CD8-positive, alpha-beta memory T cell (primary cell): ENCODE data around the gene SUPT3H. TPM values are rescaled to one million over a fixed set of nuclear protein-coding genes. Genes with fewer than 3 reads are reported as not detected.
"Not testable (repeated sequence)": the region's sequence is repeated elsewhere in the genome, so short reads cannot be mapped to it uniquely, and the experiment has no call there.

Source experiments
- CTCF ChIA-PET: fragments of 350-600 bp; sonication (Branson Sonifier 250); formaldehyde crosslinking; loops from one replicate; lab custom pipeline; 2021; ENCODE audit warnings: antibody characterized with exemption; lab: Charles Lee
- POLR2A ChIA-PET: fragments of 350-600 bp; sonication (Branson Sonifier 250); formaldehyde crosslinking; loops from one replicate; lab custom pipeline; 2021; ENCODE audit warnings: antibody characterized with exemption; lab: Charles Lee
- DNase-seq, 5 donors: peaks; one replicate each; pipeline versions ENCODE4 v3.0.0 to v3.0.0-alpha.2; 2020 to 2022; ENCODE audit warnings: mixed read lengths in 1 of 5
- H3K27ac ChIP-seq: one replicate; pipeline ENCODE4 v1.7.0; 2013; ENCODE audit warnings: low read depth, mild to moderate bottlenecking, low read length, moderate library complexity
- H3K27me3 ChIP-seq: 2 replicates; pipeline ENCODE4 v1.7.0; 2013; ENCODE audit warnings: low read length, mild to moderate bottlenecking; ENCODE audit not compliant: insufficient read depth, poor library complexity, severe bottlenecking
- H3K36me3 ChIP-seq: 2 replicates; pipeline ENCODE4 v1.7.0; 2013; ENCODE audit warnings: mild to moderate bottlenecking, low read length, moderate library complexity; ENCODE audit not compliant: insufficient read depth
- H3K4me1 ChIP-seq: 2 replicates; pipeline ENCODE4 v1.7.0; 2013; ENCODE audit warnings: mild to moderate bottlenecking, low read length, moderate library complexity; ENCODE audit not compliant: insufficient read depth
- H3K4me3 ChIP-seq: 2 replicates; pipeline ENCODE4 v1.7.0; 2013; ENCODE audit warnings: mild to moderate bottlenecking, low read length
- H3K9me3 ChIP-seq: 2 replicates; pipeline ENCODE4 v1.7.0; 2013; ENCODE audit warnings: mild to moderate bottlenecking, low read length
- H3K27ac Mint-ChIP-seq, 8 donors: one replicate each; pipeline ENCODE4 v1.8.0; 2020 to 2021; ENCODE audit warnings: mixed read lengths in 8 of 8, mild to moderate bottlenecking in 6 of 8, inconsistent platforms in 3 of 8, moderate library complexity in 3 of 8
- H3K27me3 Mint-ChIP-seq, 2 donors: one replicate each; pipeline ENCODE4 v1.8.0; 2020 to 2021; ENCODE audit warnings: mixed read lengths in 2 of 2, mild to moderate bottlenecking in 1 of 2, moderate library complexity in 1 of 2
- H3K36me3 Mint-ChIP-seq, 3 donors: one replicate each; pipeline ENCODE4 v1.8.0; 2020 to 2021; ENCODE audit warnings: mixed read lengths in 3 of 3, inconsistent platforms in 1 of 3, mild to moderate bottlenecking in 1 of 3
- H3K4me1 Mint-ChIP-seq, 3 donors: one replicate each; pipeline ENCODE4 v1.8.0; 2020 to 2021; ENCODE audit warnings: mixed read lengths in 3 of 3, inconsistent platforms in 1 of 3, mild to moderate bottlenecking in 1 of 3
- H3K4me3 Mint-ChIP-seq, 7 donors: one replicate each; pipeline ENCODE4 v1.8.0; 2020 to 2021; ENCODE audit warnings: mixed read lengths in 7 of 7, mild to moderate bottlenecking in 6 of 7, moderate library complexity in 4 of 7, inconsistent platforms in 2 of 7
- H3K9me3 Mint-ChIP-seq, 5 donors: one replicate each; pipeline ENCODE4 v1.8.0; 2020 to 2022; ENCODE audit warnings: mixed read lengths in 5 of 5, mild to moderate bottlenecking in 3 of 5, moderate library complexity in 2 of 5, inconsistent platforms in 1 of 5
- polyA plus RNA-seq: library from polyadenylated mRNA; unstranded; fragments of 300-500 nt; fragmentation: Illumina TruSeq; gene quantifications from one replicate; pipeline ENCODE4 v1.2.3, GENCODE V29; 2021
- total RNA-seq, 2 experiments: library from RNA; stranded (reverse); gene quantifications; one replicate each; pipeline ENCODE4 v1.2.3, GENCODE V29; 2021

SUPT3H gene
- total and polyA plus RNA-seq, 3 experiments from 2014 or later = 13.7 to 17.1 (median 14.6) TPM

DNA sequence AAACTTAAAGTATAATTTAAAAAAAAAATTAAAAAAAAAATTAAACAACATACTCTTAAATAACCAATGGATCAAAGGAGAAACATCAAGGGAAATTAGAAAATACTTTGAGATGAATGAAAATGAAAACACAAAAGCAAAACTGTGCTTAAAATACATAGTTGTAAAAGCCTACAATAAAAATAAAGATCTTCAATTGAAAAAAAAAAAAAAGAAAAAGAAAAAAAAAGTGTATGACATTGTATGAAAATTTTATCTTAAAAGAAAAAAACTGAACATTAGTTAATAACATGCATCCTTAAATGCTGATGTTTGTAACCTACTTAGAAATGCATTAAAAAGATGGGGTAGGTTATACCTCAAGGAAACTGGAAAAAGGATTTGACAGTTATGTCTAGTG, 501.1 kb downstream of the SUPT3H start:
- H3K27me3 Mint-ChIP-seq, H3K4me3 ChIP-seq, H3K27ac Mint-ChIP-seq, CTCF ChIA-PET, H3K9me3 ChIP-seq, H3K27ac ChIP-seq, H3K4me3 Mint-ChIP-seq, POLR2A ChIA-PET, DNase-seq, H3K36me3 ChIP-seq, H3K4me1 ChIP-seq, H3K27me3 ChIP-seq: not testable (repeated sequence)
- H3K9me3 Mint-ChIP-seq = peaks cover 2 to 11% (median 9%) of the 10 kb centered on the region in 5 donors
- peaks cover 0 to 10% (median 1%) of the 10 kb centered on the region in 3 donors for H3K4me1 Mint-ChIP-seq
- peaks cover 19 to 41% (median 31%) of the 10 kb centered on the region in 3 donors for H3K36me3 Mint-ChIP-seq

GRCh38 chr6:44869321-44869897, 508.3 kb downstream of the SUPT3H start:
- Histone ChIP-seq H3K27ac (no peak overlapping the region), H3K9me3 (peaks cover 8% of the 10 kb centered on the region), H3K4me1 (no peaks in the 10 kb centered on the region), H3K4me3 (no peak overlapping the region), H3K36me3 (no peaks in the 10 kb centered on the region), H3K27me3 (no peaks in the 10 kb centered on the region)
- DNase-seq = no peak
- ChIA-PET CTCF (no interaction called here), POLR2A (no interaction called here)
- H3K27me3 Mint-ChIP-seq = no peaks in the 10 kb centered on the region
- no peak overlapping the region for H3K27ac Mint-ChIP-seq
- H3K4me3 Mint-ChIP-seq = no peak overlapping the region
- H3K9me3 Mint-ChIP-seq = peaks cover 8 to 13% (median 11%) of the 10 kb centered on the region in 5 donors
- H3K36me3 Mint-ChIP-seq = peaks cover 15 to 31% (median 19%) of the 10 kb centered on the region in 3 donors
- peaks cover 17 to 19% (median 18%) of the 10 kb centered on the region in 3 donors for H3K4me1 Mint-ChIP-seq

- Mint-ChIP-seq H3K4me1 (peaks cover 18 to 19% (median 19%) of the 10 kb centered on the region in 3 donors), H3K36me3 (peaks cover 15 to 36% (median 23%) of the 10 kb centered on the region in 3 donors), H3K4me3 (no peak overlapping the region), H3K9me3 (peaks cover 8 to 13% (median 12%) of the 10 kb centered on the region in 5 donors), H3K27me3 (no peaks in the 10 kb centered on the region), H3K27ac (no peak overlapping the region)
- peaks cover 8% of the 10 kb centered on the region for H3K9me3 ChIP-seq
- no peaks in the 10 kb centered on the region for H3K27me3 ChIP-seq
- ChIA-PET POLR2A (no interaction called here), CTCF (no interaction called here)
- H3K4me1 ChIP-seq = no peaks in the 10 kb centered on the region
- H3K36me3 ChIP-seq = no peaks in the 10 kb centered on the region
- no peak for DNase-seq
- H3K27ac ChIP-seq = no peak overlapping the region
- H3K4me3 ChIP-seq = no peak overlapping the region
Observed at GRCh38 chr6:44868910-44869309, 508.8 kb downstream of the SUPT3H start.

GRCh38 chr6:44868335-44868668, 509.4 kb downstream of the SUPT3H start:
- H3K36me3 ChIP-seq = no peaks in the 10 kb centered on the region
- DNase-seq = no peak
- Mint-ChIP-seq H3K4me3 (no peak overlapping the region), H3K27me3 (no peaks in the 10 kb centered on the region), H3K36me3 (peaks cover 17 to 42% (median 28%) of the 10 kb centered on the region in 3 donors), H3K9me3 (peaks cover 8 to 13% (median 12%) of the 10 kb centered on the region in 5 donors), H3K4me1 (peaks cover 18 to 25% (median 21%) of the 10 kb centered on the region in 3 donors), H3K27ac (peak overlapping the region in 2 of 8 donors; percentile 2 to 3)
- H3K4me3 ChIP-seq = no peak overlapping the region
- H3K27ac ChIP-seq = no peak overlapping the region
- H3K27me3 ChIP-seq = no peaks in the 10 kb centered on the region
- H3K4me1 ChIP-seq = no peaks in the 10 kb centered on the region
- CTCF ChIA-PET = interaction anchor here (1.0 kb wide), 1 partner anchor 54 kb away, joined by 4 read pairs; no protein-coding TSS in a partner anchor
- H3K9me3 ChIP-seq = peaks cover 8% of the 10 kb centered on the region
- POLR2A ChIA-PET = no interaction called here

DNA sequence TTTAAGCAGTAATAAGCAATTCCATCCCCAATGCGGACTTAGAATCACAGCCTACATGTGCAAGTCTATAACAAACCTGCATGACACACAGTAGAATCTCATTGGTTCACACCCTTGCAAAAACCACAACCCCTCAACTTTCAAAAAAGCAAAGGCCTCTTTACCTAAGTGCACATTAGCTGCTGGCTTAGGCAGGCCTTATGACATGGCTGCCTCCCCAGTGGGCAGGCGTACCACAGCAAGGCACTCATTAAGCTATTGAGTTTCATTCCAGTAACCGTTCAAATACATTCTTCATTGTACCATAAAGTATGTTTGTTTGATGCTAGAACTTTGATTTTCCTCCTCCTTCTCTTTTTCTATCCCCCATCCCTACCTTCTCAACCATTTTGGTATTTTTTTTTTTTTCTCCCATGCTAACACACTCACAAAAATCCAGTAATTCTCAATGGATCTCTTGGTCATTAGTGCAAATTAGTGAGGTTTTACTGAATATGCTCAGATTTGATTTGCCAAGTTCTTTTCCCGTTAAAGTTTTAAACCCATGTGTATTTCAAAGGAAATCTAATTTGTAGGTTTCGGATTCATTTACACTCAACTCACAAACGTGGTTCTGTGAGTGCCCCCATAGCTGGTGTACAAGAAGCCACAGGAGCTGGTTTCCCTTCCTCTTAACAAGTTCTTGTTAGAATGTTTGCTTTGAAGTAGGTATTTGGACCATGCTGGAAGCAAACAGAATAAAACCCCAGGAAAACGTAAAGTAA, 510.0 kb downstream of the SUPT3H start:
- CTCF ChIA-PET = interaction anchor here (1.0 kb wide), 1 partner anchor 54 kb away, joined by 4 read pairs; no protein-coding TSS in a partner anchor
- POLR2A ChIA-PET = no interaction called here
- Histone ChIP-seq H3K27me3 (no peaks in the 10 kb centered on the region), H3K9me3 (peaks cover 8% of the 10 kb centered on the region), H3K4me1 (no peaks in the 10 kb centered on the region), H3K4me3 (no peak overlapping the region), H3K27ac (no peak overlapping the region), H3K36me3 (no peaks in the 10 kb centered on the region)
- Mint-ChIP-seq H3K9me3 (peaks cover 8 to 13% (median 12%) of the 10 kb centered on the region in 5 donors), H3K4me1 (peaks cover 18 to 29% (median 24%) of the 10 kb centered on the region in 3 donors), H3K4me3 (no peak overlapping the region), H3K27ac (peak overlapping the region in 1 of 8 donors; percentile 38), H3K27me3 (no peaks in the 10 kb centered on the region), H3K36me3 (peaks cover 19 to 48% (median 31%) of the 10 kb centered on the region in 3 donors)
- no peak for DNase-seq

GRCh38 chr6:44865184-44865583, 512.5 kb downstream of the SUPT3H start:
- CTCF ChIA-PET, H3K4me1 ChIP-seq, H3K9me3 ChIP-seq, H3K36me3 ChIP-seq, POLR2A ChIA-PET, DNase-seq, H3K27ac Mint-ChIP-seq, H3K4me3 Mint-ChIP-seq, H3K27ac ChIP-seq, H3K27me3 Mint-ChIP-seq, H3K4me3 ChIP-seq, H3K27me3 ChIP-seq: not testable (repeated sequence)
- H3K4me1 Mint-ChIP-seq = peaks cover 18 to 29% (median 27%) of the 10 kb centered on the region in 3 donors
- peaks cover 8 to 13% (median 12%) of the 10 kb centered on the region in 5 donors for H3K9me3 Mint-ChIP-seq
- H3K36me3 Mint-ChIP-seq = peaks cover 17 to 54% (median 37%) of the 10 kb centered on the region in 3 donors

DNA sequence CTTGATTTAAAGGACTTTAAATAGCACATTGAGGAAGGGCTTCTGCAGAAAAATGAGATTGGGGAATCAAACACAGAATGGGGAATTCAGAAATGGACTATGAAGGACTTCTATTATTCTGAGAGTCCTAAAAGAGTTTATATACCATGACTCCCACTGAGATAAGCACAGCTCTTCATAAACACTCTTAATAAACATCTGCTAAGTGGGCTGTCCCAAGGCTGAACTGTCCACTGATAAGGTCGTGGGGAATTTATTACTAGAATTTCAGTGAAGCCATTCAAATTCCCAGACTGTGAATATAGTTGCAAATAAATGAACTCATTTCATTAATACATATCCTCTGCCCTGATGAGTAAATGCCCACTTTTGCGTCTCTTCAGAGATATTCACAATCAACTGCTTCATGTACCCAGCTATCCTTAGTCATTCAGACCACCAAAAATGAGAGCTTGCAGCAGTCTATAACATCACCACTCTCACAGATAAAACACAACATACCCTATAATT, 517.8 kb downstream of the SUPT3H start:
- Mint-ChIP-seq H3K9me3 (peaks cover under 1 to 5% (median 1%) of the 10 kb centered on the region in 5 donors), H3K4me1 (peaks cover 16 to 49% (median 46%) of the 10 kb centered on the region in 3 donors), H3K4me3 (no peak overlapping the region), H3K27me3 (peaks cover 0 to 2% of the 10 kb centered on the region in 2 donors), H3K36me3 (peaks cover 12 to 33% (median 22%) of the 10 kb centered on the region in 3 donors), H3K27ac (no peak overlapping the region)
- H3K4me1 ChIP-seq = no peaks in the 10 kb centered on the region
- no peak for DNase-seq
- no peaks in the 10 kb centered on the region for H3K36me3 ChIP-seq
- CTCF ChIA-PET = no interaction called here
- H3K9me3 ChIP-seq = peaks cover under 1% of the 10 kb centered on the region
- H3K27me3 ChIP-seq = no peaks in the 10 kb centered on the region
- H3K4me3 ChIP-seq = no peak overlapping the region
- H3K27ac ChIP-seq = no peak overlapping the region
- POLR2A ChIA-PET = no interaction called here

- Histone ChIP-seq H3K36me3 (no peaks in the 10 kb centered on the region), H3K4me3 (no peak overlapping the region), H3K4me1 (no peaks in the 10 kb centered on the region), H3K27me3 (no peaks in the 10 kb centered on the region), H3K27ac (no peak overlapping the region), H3K9me3 (no peaks in the 10 kb centered on the region)
- H3K27ac Mint-ChIP-seq = peak overlapping the region in 1 of 8 donors; percentile 26
- ChIA-PET POLR2A (no interaction called here), CTCF (no interaction called here)
- H3K4me1 Mint-ChIP-seq = peaks cover 16 to 55% (median 50%) of the 10 kb centered on the region in 3 donors
- H3K4me3 Mint-ChIP-seq = no peak overlapping the region
- no peaks in the 10 kb centered on the region for H3K9me3 Mint-ChIP-seq
- peaks cover 0 to 2% of the 10 kb centered on the region in 2 donors for H3K27me3 Mint-ChIP-seq
- peak in 2 of 5 donors; percentile 3 to 11 for DNase-seq
- H3K36me3 Mint-ChIP-seq = peaks cover 10 to 25% (median 20%) of the 10 kb centered on the region in 3 donors
Observed at GRCh38 chr6:44858998-44859397, 518.7 kb downstream of the SUPT3H start.
